Frontal cortex (tissue), 4 donors: Measurements from ENCODE around the gene HOXC10. TPM values are rescaled to one million over a fixed set of nuclear protein-coding genes. Genes with fewer than 3 reads are reported as not detected.

Experiments used
- DNase-seq, 2 donors: peaks; one replicate each; pipeline ENCODE4 v3.0.0; 2012; ENCODE audit warnings: low spot score in 2 of 2
- FAIRE-seq: peaks from 2 replicates; lab custom pipeline; 2012; peaks lifted over from hg19 to GRCh38; lab: Jason Lieb, UNC
- total RNA-seq: library from RNA; depleted of rRNA; stranded (reverse); fragments of >200 nt; gene quantifications from one replicate; pipeline ENCODE4 v1.2.3, GENCODE V29; 2014
- donor health status: control.
- donor health status: control.
- donor health status: control.

Gene HOXC10
- total RNA-seq, 1 donor from 2014 or later: not detected

GRCh38 chr12:54009171-54010052 lies 24.5 kb downstream of the HOXC10 start:
- DNase-seq: no peak

GRCh38 chr12:54010053-54010971 lies 25.4 kb downstream of the HOXC10 start:
- FAIRE-seq (no peak), DNase-seq (no peak)

More at GRCh38 chr12:54009171-54010052, 24.5 kb downstream of the HOXC10 start:
- FAIRE-seq: no peak

GRCh38 chr12:54010972-54011664 lies 26.2 kb downstream of the HOXC10 start:
- FAIRE-seq: no peak
- no peak for DNase-seq

- no peak for FAIRE-seq
- no peak for DNase-seq
Measured at GRCh38 chr12:54011665-54012532, 27.0 kb downstream of the HOXC10 start.

GRCh38 chr12:54012631-54013409 lies 27.9 kb downstream of the HOXC10 start:
- FAIRE-seq: no peak
- DNase-seq: no peak

- FAIRE-seq: no peak
- DNase-seq: no peak
Measured at GRCh38 chr12:54014377-54015017, 29.6 kb downstream of the HOXC10 start.

- DNase-seq: no peak
- no peak for FAIRE-seq
Measured at GRCh38 chr12:54015018-54015931, 30.3 kb downstream of the HOXC10 start.

- FAIRE-seq (no peak), DNase-seq (no peak)
Measured at GRCh38 chr12:54016051-54016450, 31.1 kb downstream of the HOXC10 start.

- DNase-seq: no peak
- FAIRE-seq: no peak
Measured at GRCh38 chr12:54016478-54016964, 31.6 kb downstream of the HOXC10 start.

GRCh38 chr12:54017027-54017788 lies 32.3 kb downstream of the HOXC10 start:
- FAIRE-seq (no peak), DNase-seq (no peak)

GRCh38 chr12:54017878-54018467 lies 33.0 kb downstream of the HOXC10 start:
- DNase-seq: peak; percentile 78 to 80
- no peak for FAIRE-seq

- FAIRE-seq (no peak), DNase-seq (no peak)
Measured at GRCh38 chr12:54018468-54018984, 33.6 kb downstream of the HOXC10 start.

- no peak for FAIRE-seq
- DNase-seq: no peak
Measured at GRCh38 chr12:54019091-54019811, 34.3 kb downstream of the HOXC10 start.

GRCh38 chr12:54019924-54020590 lies 35.1 kb downstream of the HOXC10 start:
- no peak for FAIRE-seq
- DNase-seq: no peak
